ENCODE results near the gene BICRA. TPM values are rescaled to one million over a fixed set of nuclear protein-coding genes. Genes with fewer than 3 reads are reported as not detected.

BICRA gene
- total and polyA plus RNA-seq, 2 donors (not counting 1 experiment from before 2014, with no cell fraction given), result 14.1 to 34.7 TPM

GRCh38 chr19:47607564-47608073, 1.3 kb upstream of the BICRA start:
- no peaks in the 10 kb centered on the region for H3K9me3 ChIP-seq (ENCODE audit: control extremely low read depth in 1 of 3, control insufficient read depth in 2 of 3, insufficient read depth in 1 of 3, low read length in 2 of 3)
- H4K20me1 ChIP-seq (ENCODE audit: control insufficient read depth, insufficient read depth, low read length, poor library complexity, severe bottlenecking), result peaks cover 30% of the 10 kb centered on the region
- H3K36me3 ChIP-seq (replicated peaks in 1 of 2; ENCODE audit: control extremely low read depth in 1 of 2, control insufficient read depth in 1 of 2, extremely low read depth in 1 of 2, insufficient read depth in 2 of 2, low read length in 1 of 2), result no peaks in the 10 kb centered on the region
- TF ChIP-seq CTCF (IDR thresholded peaks at IDR 0.05) (no peak), EZH2 (IDR thresholded peaks at IDR 0.05; ENCODE audit: borderline replicate concordance, insufficient read depth, low read depth, low read length, poor library complexity, severe bottlenecking) (no peak)
- WGBS (ENCODE audit: insufficient coverage), result 35% methylated on average over 17 of the region's 21 CpGs
- H3K9ac ChIP-seq (ENCODE audit: low read length), result peak overlapping the region; percentile 99
- ATAC-seq (ENCODE audit: low read depth), result no peak
- Mint-ChIP-seq H3K27ac (peak overlapping the region; percentile 86), H3K4me1 (peaks cover 25% of the 10 kb centered on the region), H3K27me3 (no peaks in the 10 kb centered on the region), H3K4me3 (peak overlapping the region; percentile 69), H3K9me3 (ENCODE audit: insufficient read depth) (peaks cover 3% of the 10 kb centered on the region)
- intact Hi-C loops (cut with micrococcal nuclease), result loop anchor here (1.0 to 10.0 kb wide), 7 partner anchors 7 to 1593 kb away; partner anchors contain the start of genes INAFM1, KPTN, NAPA and NOP53
- H3K4me2 ChIP-seq (replicated peaks; ENCODE audit: low read depth, low read length, poor library complexity, severe bottlenecking), result peak overlapping the region; percentile 96
- ChIA-PET CTCF (interaction anchor here (1.3 to 1.9 kb wide), 3 partner anchors 9 to 171 kb away, joined by 3 to 9 read pairs (median 4); partner anchors contain the start of gene NAPA), POLR2A (interaction anchor here (0.7 to 1.3 kb wide), 4 partner anchors 8 to 1385 kb away, joined by 3 to 8 read pairs (median 4); partner anchors contain the start of gene NAPA)
- H3K27ac ChIP-seq (ENCODE audit: low read length in 2 of 2), result peak overlapping the region; percentile 79 to 96
- DNase-seq, result no peak
- peaks cover 0 to 14% (median 0%) of the 10 kb centered on the region in 4 experiments for H3K27me3 ChIP-seq (replicated peaks in 1 of 4; ENCODE audit: control extremely low read depth in 1 of 4, control insufficient read depth in 3 of 4, insufficient read depth in 4 of 4, low read length in 3 of 4)
- peak overlapping the region; percentile 94 for H2AFZ ChIP-seq (ENCODE audit: insufficient read depth, low read depth, low read length, poor library complexity, severe bottlenecking)
- peaks cover 40% of the 10 kb centered on the region for H3K79me2 ChIP-seq (ENCODE audit: control insufficient read depth, insufficient read depth, low read length)
- H3K4me3 ChIP-seq (ENCODE audit: control extremely low read depth in 1 of 5, extremely low read depth in 1 of 5, insufficient read depth in 1 of 5, low read depth in 2 of 5, low read length in 4 of 5), result peak overlapping the region; percentile 50 to 98 (median 92)
- H3K4me1 ChIP-seq (ENCODE audit: control insufficient read depth in 2 of 2, insufficient read depth in 2 of 2, low read length in 2 of 2), result peaks cover 16 to 18% of the 10 kb centered on the region in 2 donors
